HG03571 (cell line): ENCODE results near the gene DISP3.

Source experiments
- ATAC-seq: cut with Tn5 transposase; IDR thresholded peaks from one replicate; pipeline ENCODE4 v1.9.1; 2021; ENCODE audit not compliant: unreplicated experiment

Gene DISP3

DNA sequence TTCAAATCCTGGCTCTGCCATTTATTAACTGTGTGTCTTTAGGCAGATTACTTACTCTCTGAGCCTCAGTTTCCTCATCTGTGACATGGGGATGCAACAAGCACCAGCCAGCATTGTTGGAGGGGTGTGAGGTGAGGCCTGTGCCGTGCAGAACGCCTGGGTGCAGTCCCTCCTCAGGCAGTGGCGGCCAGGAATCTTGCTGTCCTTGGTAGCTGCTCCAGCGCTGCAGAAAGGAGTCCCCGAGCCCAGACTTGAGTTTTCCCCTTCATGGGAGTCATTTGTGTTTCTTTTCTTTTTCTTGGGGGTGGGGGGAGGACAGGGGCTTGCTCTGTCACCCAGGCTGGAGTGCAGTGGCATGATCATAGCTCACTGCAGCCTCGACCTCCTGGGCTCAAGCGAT is 46.6 kb downstream of the DISP3 start:
- ATAC-seq, result no peak

DNA sequence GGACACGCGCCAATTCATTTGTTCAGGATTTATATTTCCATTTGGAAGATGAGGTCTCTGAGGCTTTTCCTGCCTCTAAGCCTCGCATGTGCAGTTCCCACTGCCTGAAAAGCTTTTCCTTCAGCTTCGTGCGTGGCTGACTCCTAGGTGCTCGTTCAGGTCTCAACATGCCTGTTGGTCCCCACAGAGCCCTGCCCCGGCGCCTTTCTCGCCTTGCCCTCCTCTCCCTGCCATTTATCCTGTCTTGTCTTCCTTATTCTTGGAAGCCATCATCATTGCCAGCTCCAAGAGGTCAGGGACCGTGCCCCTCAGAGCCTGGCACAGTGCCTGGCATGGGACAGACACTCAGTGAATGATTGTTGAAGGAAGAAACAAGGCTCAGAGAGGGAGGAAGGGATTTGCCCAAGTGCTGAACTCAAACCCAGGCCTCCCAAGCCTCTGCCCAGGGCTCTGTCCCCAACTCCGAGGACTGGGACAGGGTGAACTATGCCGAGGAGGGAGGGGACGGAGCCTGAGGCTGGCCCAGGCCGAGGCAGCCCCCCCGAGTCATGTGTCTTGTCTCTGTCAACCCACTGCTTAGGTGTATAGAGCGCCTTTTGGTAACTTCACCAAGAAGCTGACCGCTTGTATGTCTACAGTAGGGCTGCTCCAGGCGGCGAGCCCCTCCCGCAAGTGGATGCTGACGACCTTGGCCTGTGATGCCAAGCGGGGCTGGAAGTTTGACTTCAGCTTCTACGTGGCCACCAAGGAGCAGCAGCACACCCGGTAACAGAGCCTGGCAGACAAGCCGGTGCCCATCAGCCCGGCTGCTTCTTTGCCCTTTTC is 47.3 kb downstream of the DISP3 start:
- ATAC-seq, result no peak

- ATAC-seq, result no peak
Measured at GRCh38 chr1:11527541-11528452, 48.8 kb downstream of the DISP3 start.

GRCh38 chr1:11528611-11529261 is 49.8 kb downstream of the DISP3 start:
- ATAC-seq, result no peak

DNA sequence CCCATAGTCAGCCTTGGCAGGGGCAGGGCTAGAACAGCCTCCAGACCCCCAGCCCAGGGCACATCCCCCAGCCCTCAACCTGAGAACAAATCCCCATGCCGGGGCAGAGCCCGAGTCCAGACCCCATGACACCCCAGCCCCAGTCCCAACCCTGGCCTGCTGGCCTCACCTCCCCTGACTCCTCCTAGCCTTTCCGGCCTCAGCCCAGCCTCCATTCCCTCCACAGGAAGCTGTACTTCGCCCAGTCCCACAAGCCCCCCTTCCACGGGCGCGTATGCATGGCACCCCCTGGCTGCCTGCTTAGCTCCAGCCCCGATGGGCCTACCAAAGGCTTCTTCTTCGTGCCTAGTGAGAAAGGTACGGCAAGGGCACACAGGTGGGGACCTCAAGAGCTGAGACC is 50.4 kb downstream of the DISP3 start:
- ATAC-seq, result no peak

DNA sequence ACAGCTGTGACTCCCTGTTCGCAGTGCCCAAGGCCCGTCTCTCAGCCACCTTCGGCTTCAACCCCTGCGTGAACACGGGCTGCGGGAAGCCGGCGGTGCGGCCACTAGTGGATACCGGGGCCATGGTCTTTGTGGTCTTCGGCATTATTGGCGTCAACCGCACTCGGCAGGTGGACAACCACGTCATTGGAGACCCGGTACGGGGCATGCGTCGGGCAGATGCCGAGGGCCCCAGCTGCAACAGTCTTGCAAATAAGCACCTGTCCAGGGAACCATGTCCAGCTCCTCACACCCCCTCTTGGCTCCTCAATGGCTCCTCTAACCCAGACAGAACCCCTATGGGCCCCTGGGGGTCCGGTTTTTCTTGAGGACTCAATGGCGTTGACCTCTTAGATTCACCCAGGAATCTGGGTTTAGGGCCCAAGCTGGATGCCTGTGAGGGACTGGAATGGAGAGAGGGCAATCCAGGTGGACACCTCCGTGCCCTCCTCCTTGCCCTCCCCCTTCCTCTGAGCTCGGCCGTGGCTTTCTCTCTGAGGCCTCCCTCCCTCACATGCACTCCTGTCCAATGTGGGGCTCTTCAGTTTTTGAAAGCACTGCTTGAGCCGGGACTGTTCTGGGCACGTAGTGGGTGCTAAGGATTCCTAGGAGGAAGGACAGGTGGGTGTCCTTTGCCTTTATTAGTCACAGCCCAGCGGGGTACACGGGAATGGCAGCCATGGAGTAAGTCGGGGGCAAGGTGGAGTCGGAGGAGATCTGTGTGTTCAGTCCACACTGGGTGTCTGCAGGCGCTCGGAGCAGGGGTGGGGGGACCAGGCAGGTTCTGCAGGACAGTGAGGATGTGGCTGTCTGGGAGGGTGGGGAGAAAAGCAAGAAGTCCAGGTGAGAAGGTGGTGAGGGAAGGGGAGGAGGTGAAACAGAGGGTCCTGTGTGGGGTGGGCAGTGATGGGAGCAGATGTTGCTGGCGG is 51.1 kb downstream of the DISP3 start:
- no peak for ATAC-seq

DNA sequence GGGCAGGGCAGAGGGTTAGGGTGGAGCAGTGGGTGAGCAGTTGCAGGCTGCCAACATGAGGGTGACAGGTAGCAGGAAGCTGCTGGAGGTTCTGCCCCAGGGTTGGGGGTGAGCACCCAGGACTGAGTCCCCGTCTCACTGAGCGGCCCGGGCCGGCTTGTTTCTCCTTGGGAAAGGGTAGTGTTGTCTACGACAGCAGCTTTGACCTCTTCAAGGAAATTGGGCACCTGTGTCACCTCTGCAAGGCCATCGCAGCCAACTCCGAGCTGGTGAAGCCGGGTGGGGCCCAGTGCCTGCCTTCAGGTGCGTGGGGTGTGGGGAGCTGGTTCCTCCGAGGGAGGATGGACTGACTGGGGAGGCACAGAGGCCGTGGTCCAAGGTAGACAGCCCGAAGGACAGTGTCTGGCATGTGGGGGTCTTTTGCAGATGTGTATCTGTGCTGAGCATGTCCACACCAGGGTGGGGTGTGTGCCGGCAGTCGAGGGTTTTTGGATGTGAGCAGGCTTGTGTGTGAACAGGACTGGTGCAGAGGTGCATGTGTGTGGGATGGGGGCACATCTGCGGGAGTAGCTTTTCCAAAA is 51.9 kb downstream of the DISP3 start:
- ATAC-seq, result no peak

DNA sequence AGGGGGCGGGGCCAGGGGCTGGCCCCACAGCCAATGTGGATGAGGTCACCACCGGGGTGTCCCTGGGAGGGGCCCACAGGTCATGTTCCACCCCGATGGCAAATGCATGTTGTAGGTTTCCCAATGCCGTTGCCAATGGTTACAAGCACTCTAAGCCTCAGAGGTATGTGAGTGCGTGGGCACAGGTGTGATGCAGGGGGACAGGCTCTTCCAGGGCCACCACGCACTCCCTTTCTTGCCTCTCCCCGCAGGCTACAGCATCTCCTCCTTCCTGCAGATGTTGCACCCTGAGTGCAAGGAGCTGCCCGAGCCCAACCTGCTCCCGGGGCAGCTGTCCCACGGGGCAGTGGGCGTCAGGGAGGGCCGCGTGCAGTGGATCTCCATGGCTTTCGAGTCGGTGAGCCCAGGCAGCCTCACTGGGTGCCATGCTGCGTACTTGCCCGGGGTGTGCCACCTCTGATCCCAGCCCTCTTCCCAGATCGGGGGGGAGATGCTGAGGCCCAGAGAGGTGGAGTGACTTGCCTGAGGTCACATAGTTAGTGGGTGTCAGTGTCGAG is 52.4 kb downstream of the DISP3 start:
- ATAC-seq, result no peak

GRCh38 chr1:11531943-11532342 is 53.0 kb downstream of the DISP3 start:
- no peak for ATAC-seq

DNA sequence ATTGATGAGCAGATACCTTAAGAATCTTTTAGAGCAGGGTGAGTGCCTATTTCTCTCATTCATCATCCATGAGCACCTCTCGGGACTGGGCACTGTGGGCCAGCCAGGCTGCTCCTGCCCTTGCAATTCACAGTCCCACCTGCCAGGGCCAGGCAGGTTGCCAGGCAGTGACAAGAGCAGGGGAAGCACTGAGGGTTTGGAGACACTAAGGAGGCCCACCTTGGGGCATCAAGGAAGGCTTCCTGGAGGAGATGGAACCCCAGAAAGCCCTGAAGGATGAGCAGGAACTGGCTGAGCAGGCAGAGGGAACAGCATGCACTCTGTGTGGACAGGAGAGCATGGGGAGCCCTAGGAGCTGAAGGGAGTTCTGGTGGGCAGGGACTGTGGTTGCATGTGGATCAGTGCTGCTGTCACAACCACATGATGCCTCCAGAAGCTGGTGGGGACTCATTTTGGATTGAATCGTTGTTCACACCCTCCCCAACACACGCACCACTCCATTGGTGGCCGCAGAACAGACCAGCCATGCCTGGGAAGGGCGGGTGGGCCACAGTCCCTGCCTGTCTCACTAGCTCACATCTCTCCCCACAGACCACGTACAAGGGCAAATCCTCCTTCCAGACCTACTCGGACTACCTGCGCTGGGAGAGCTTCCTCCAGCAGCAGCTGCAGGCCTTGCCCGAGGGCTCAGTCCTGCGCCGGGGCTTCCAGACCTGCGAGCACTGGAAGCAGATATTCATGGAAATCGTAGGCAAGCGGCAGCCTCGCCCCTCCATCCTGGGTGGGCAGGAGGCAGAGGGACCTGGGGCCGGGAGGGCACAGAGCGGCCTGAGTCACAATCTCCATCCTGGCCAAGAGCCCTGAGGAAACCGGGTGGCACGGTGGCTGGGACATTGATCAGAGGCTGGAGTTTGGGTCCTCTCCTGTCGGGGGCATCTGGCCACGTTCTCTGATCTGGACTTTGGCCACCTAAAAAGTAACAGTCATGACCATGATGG is 55.1 kb downstream of the DISP3 start:
- no peak for ATAC-seq

GRCh38 chr1:11534846-11535245 is 55.9 kb downstream of the DISP3 start:
- no peak for ATAC-seq

GRCh38 chr1:11535316-11535715 is 56.4 kb downstream of the DISP3 start:
- no peak for ATAC-seq

DNA sequence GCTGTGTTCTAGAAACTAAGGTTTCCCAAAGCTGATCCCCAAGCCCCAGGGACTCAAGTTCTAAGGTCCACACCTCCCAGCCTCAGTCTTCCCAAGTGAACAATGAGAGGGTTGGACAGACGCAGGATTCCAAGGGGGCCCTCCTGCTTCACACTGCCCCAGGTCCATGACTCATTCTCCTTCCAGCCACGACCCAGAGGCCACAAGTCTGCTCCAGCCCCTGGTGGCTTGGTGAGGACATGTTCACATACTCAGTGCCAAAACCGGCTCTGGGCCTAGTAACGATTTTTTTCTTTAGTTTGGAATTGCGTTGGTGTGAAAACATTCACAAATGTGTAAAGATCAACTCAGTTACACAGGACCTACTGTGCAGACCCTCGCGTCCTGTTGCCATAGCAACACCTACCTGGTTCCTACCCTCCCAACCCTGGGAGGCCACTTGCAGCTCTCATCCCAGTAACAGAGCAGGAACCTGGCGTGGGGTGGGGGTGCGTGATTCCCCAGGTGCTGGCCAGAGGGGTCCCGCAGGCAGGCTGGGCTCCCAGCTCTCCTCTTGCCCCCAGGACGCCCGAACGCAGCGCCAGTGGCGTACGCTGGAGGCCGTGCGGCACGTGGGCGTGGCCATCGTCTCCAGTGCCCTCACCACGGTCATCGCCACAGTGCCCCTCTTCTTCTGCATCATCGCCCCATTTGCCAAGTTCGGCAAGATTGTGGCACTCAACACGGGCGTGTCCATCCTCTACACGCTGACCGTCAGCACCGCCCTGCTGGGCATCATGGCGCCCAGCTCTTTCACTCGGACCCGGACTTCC is 57.0 kb downstream of the DISP3 start:
- ATAC-seq, result no peak

DNA sequence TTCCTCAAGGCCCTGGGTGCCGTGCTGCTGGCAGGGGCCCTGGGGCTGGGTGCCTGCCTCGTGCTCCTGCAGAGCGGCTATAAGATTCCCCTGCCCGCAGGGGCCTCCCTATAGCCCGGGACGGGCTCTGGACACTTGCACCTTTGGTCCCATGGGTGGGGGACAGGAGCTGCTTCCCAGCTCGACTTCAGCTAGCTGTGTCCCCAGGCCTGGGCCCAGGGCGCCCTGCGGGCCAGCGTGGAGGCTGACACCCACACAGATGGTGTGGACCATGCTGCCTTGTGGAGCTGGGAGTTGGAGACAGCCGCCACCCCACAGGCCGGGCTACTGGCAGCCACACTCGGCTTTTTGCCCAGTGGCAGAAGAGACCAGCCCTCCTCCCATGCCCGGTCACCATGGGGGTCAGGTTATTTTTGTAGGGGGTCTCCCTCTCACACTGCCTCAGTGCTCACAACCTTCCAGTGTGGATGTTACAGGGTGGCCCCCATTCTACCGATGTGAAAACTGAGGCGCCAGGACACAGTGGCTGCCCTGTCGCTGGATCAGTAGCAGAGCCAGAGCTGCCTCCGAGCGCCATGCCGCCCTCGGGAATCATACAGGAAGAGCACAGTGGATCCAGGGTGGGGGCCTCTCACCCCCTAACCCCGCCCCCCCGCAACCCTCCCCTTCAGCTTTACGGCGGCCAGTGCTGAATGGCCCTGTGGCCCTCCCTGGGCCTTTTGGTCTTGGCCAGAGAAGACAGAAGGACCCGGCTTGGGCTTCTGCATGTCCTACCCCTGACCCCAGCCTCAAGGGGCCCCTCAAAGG is 57.8 kb downstream of the DISP3 start:
- no peak for ATAC-seq

GRCh38 chr1:11537380-11537764 is 58.4 kb downstream of the DISP3 start:
- ATAC-seq, result no peak

DNA sequence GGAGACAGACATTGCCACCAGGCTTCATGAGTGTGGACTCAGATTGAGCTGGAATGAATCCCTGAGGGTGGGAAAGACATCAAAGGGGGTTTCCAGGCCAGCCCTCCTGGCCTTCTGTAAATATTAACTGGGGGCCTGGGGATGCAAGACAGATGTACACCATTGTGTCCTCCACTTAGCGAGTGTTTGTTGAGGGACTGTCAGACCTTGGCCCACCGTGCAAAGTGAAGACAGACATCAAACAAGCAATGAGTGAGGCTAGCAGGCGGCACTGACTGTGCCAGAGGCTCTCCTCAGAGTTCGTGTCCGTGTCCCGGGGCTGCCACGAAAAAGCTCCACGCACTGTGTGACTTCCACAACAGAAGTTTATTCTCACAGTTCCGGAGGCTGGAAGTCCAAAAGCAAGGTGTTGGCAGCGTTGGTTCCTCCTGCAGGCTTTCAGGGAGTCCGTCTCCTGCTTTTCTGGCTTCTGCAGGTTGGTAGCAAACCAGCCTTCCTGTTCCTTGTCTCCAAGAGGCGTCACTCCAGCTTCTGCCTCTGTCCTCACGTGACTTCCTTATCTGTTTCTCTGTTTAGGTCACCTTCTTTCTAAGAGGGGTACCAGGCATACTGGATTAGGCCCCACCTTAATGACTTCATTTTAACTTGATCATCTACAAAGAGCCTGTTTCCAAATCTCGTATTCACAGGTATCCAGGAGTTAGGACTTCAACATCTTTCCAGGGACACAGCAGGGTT is 59.1 kb downstream of the DISP3 start:
- ATAC-seq, result no peak
